GM12878 (cell line): Measurements from ENCODE around the gene UBE2F.

Experiments used
- EP300 ChIP-seq, 2 experiments: fragments of 150-350 bp in 1 of 2; IDR thresholded peaks; 2 replicates each; pipeline ENCODE4 v1.6.1; 2011 to 2012; ENCODE audit warnings: low read depth in 2 of 2, low read length in 2 of 2, borderline replicate concordance in 1 of 2, improper control_type of control experiment in 1 of 2, inconsistent platforms in 1 of 2; ENCODE audit not compliant: control insufficient read depth in 1 of 2
- MAX ChIP-seq: IDR thresholded peaks from 2 replicates; pipeline ENCODE4 v1.6.1; 2012; ENCODE audit warnings: low read depth, low read length, improper control_type of control experiment

- TF ChIP-seq EP300 (IDR thresholded peaks at IDR 0.05; ENCODE audit: borderline replicate concordance in 1 of 2, control insufficient read depth in 1 of 2, low read depth in 2 of 2, low read length in 2 of 2) (no peak), MAX (no peak)
Measured at GRCh38 chr2:237961637-237962036, 5.2 kb upstream of the UBE2F start.
